ENCODE data around the gene RANBP17. TPM values are rescaled to one million over a fixed set of nuclear protein-coding genes. Genes with fewer than 3 reads are reported as not detected.

The RANBP17 gene
- total and polyA plus RNA-seq, 2 donors (not counting 1 experiment from before 2014, with no cell fraction given): not detected

DNA sequence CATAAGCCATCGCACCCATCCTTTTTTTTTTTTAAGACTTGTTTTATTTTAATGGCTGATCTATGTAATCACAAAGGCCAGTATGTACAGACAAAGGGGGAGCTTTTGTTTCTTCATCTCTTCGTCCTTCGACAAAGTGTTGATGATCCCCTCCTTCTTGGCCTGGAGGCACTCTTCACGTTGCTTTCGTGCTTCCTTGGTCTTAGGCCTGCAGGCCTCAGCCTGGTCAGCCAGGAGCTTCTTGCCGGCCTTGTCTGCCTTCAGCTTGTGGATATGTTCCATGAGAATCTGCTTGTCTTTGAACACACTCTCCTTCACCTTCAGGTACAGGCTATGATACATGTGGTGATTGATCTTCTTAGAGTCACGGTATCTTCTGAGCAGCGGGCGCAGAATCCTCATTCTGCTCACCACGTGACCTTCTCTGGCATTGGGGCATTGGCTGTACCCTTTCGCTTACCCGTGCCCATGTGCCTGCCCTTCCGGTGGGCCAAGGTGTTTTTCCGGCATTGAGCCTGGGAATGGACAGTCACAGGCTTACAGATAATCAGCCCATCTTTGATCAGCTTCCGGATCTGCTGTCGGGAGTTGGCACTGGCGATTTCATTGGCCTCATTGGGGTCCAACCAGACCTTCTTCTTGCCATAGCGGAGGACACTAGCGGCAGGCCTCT lies 483.3 kb downstream of the RANBP17 start:
- no peak overlapping the region for H3K27ac Mint-ChIP-seq
- CTCF ChIA-PET: no interaction called here

More for the DNA sequence above, 483.3 kb downstream of the RANBP17 start:
- Histone ChIP-seq H3K27ac (ENCODE audit: low read length in 2 of 2) (no peak overlapping the region), H3K9ac (ENCODE audit: low read length) (no peak overlapping the region), H3K79me2 (ENCODE audit: control insufficient read depth, insufficient read depth, low read length) (no peaks in the 10 kb centered on the region), H3K36me3 (replicated peaks in 1 of 2; ENCODE audit: control extremely low read depth in 1 of 2, control insufficient read depth in 1 of 2, extremely low read depth in 1 of 2, insufficient read depth in 2 of 2, low read length in 1 of 2) (no peaks in the 10 kb centered on the region), H4K20me1 (ENCODE audit: control insufficient read depth, insufficient read depth, low read length, poor library complexity, severe bottlenecking) (no peaks in the 10 kb centered on the region), H3K9me3 (ENCODE audit: control extremely low read depth in 1 of 3, control insufficient read depth in 2 of 3, insufficient read depth in 1 of 3, low read length in 2 of 3) (no peaks in the 10 kb centered on the region), H2AFZ (ENCODE audit: insufficient read depth, low read depth, low read length, poor library complexity, severe bottlenecking) (no peak overlapping the region), H3K4me2 (replicated peaks; ENCODE audit: low read depth, low read length, poor library complexity, severe bottlenecking) (no peak overlapping the region), H3K4me1 (ENCODE audit: control insufficient read depth in 2 of 2, insufficient read depth in 2 of 2, low read length in 2 of 2) (no peaks in the 10 kb centered on the region), H3K4me3 (ENCODE audit: control extremely low read depth in 1 of 5, extremely low read depth in 1 of 5, insufficient read depth in 1 of 5, low read depth in 2 of 5, low read length in 4 of 5) (no peak overlapping the region), H3K27me3 (replicated peaks in 1 of 4; ENCODE audit: control extremely low read depth in 1 of 4, control insufficient read depth in 3 of 4, insufficient read depth in 4 of 4, low read length in 3 of 4) (no peaks in the 10 kb centered on the region)
- ATAC-seq (ENCODE audit: low read depth): no peak
- POLR2A ChIA-PET: no interaction called here
- intact Hi-C loops (cut with micrococcal nuclease): no loop called here
- TF ChIP-seq, protein P1, sequence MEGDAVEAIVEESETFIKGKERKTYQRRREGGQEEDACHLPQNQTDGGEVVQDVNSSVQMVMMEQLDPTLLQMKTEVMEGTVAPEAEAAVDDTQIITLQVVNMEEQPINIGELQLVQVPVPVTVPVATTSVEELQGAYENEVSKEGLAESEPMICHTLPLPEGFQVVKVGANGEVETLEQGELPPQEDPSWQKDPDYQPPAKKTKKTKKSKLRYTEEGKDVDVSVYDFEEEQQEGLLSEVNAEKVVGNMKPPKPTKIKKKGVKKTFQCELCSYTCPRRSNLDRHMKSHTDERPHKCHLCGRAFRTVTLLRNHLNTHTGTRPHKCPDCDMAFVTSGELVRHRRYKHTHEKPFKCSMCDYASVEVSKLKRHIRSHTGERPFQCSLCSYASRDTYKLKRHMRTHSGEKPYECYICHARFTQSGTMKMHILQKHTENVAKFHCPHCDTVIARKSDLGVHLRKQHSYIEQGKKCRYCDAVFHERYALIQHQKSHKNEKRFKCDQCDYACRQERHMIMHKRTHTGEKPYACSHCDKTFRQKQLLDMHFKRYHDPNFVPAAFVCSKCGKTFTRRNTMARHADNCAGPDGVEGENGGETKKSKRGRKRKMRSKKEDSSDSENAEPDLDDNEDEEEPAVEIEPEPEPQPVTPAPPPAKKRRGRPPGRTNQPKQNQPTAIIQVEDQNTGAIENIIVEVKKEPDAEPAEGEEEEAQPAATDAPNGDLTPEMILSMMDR (IDR thresholded peaks at IDR 0.05): no peak
- no peak for TF ChIP-seq EZH2 (IDR thresholded peaks at IDR 0.05; ENCODE audit: borderline replicate concordance, insufficient read depth, low read depth, low read length, poor library complexity, severe bottlenecking)
- no peak for DNase-seq
- H3K4me1 Mint-ChIP-seq: no peaks in the 10 kb centered on the region
- WGBS (ENCODE audit: insufficient coverage): 97% methylated on average over 14 of the region's 19 CpGs
- H3K27me3 Mint-ChIP-seq: peaks cover 11% of the 10 kb centered on the region
- H3K9me3 Mint-ChIP-seq (ENCODE audit: insufficient read depth): no peaks in the 10 kb centered on the region
- H3K4me3 Mint-ChIP-seq: no peak overlapping the region

Small RNA genes within 50 kb of the gene (small RNA-seq; reads per million reads assigned to genes)
- not detected for gene AC091980.1 (ENCODE audit: insufficient read length, low read depth, low replicate concordance)

Other genes starting within 250 kb of the RANBP17 start
- gene GABRP, start 78.3 kb upstream of the RANBP17 start, total RNA-seq: not detected in 2 replicates
- not detected in 2 replicates for gene GABRP, start 78.3 kb upstream of the RANBP17 start, polyA plus RNA-seq